B cell (primary cell): ENCODE measurements around the gene IFT122.

ENCODE experiments used
- EZH2 ChIP-seq: IDR thresholded peaks from 2 replicates; pipeline ENCODE4 v1.6.1; 2012; ENCODE audit warnings: borderline replicate concordance, low read depth, mild to moderate bottlenecking, moderate library complexity, low read length; ENCODE audit not compliant: insufficient read depth, poor library complexity, severe bottlenecking
- TF ChIP-seq, protein P1 (sequence below): fragments of 200-600 bp; IDR thresholded peaks from one replicate; pipeline ENCODE4 v1.8.0; 2022; ENCODE audit warnings: antibody characterized with exemption, mild to moderate bottlenecking

DNA sequence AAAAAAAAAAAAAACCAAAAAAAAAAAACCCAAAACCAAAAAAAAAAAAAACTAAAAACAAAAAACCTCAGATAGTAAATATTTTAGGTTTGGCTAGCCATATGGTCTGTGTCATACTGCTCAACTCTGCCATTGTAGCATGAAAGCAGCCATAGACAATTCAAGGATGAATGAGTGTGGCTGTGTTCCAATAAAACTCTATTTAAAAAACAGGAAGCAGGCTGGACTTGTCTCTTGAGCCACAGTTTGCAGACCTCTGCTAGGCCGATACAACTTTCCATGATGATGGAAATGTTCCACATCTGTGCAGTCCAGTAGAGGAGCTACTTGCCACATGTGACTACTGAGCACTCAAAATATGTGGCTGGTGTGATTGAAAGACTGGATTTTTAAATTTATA, 22.7 kb upstream of the IFT122 start:
- TF ChIP-seq, protein P1, sequence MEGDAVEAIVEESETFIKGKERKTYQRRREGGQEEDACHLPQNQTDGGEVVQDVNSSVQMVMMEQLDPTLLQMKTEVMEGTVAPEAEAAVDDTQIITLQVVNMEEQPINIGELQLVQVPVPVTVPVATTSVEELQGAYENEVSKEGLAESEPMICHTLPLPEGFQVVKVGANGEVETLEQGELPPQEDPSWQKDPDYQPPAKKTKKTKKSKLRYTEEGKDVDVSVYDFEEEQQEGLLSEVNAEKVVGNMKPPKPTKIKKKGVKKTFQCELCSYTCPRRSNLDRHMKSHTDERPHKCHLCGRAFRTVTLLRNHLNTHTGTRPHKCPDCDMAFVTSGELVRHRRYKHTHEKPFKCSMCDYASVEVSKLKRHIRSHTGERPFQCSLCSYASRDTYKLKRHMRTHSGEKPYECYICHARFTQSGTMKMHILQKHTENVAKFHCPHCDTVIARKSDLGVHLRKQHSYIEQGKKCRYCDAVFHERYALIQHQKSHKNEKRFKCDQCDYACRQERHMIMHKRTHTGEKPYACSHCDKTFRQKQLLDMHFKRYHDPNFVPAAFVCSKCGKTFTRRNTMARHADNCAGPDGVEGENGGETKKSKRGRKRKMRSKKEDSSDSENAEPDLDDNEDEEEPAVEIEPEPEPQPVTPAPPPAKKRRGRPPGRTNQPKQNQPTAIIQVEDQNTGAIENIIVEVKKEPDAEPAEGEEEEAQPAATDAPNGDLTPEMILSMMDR = no peak
- TF ChIP-seq EZH2 = no peak
